HG03097 (cell line): ENCODE data around the gene HLCS.
A peak's percentile ranks its signal among the peaks of the same experiment; 100 is the strongest.
"Not testable (repeated sequence)": the region's sequence is repeated elsewhere in the genome, so short reads cannot be mapped to it uniquely, and the experiment has no call there.

Source experiments
- ATAC-seq: cut with Tn5 transposase; IDR thresholded peaks from one replicate; pipeline ENCODE4 v1.9.1; 2021; ENCODE audit not compliant: unreplicated experiment, low FRiP score

Gene HLCS

DNA sequence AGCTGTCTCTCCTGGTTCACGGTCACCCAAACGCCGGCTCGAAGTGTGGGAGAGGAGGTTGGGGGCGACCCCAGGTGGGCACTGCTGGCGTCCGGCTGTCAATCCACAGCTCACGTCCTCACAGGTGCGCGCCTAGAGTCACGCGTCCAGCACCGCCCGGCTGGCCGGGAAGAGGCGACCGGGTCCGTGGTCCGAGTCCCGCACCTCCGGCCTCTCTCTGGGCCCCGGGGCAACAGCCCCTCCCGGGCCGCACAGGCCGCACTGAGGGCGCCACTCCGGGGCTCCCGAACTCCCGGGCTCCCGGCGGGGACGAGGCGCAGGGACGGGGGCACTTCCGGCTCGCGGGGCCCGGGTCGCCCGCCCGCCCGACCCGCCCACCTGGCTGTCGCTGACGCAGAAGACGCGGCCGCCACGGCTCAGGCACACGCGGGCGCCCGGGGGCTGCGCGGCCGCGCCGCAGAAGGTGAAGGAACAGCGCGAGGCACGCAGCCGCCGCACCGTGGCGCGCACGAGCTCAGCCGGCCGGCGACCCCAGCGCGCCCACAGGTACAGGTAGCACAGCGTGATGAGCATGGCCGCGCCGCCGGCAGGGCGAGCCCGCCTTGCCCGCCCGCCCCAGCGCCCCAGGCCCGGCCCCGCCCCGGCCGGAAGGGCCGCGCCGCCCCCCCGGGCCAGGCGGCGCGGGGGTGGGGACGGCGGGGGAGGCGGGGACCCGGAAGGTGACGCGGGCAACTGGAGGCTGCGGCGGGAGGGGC is at the start of gene HLCS:
HLCS (minus strand) TSS at position 604 of the 755 bp plus-strand sequence; CDS start at position 573, 31 bp downstream.
- ATAC-seq, result peak; percentile 83

DNA sequence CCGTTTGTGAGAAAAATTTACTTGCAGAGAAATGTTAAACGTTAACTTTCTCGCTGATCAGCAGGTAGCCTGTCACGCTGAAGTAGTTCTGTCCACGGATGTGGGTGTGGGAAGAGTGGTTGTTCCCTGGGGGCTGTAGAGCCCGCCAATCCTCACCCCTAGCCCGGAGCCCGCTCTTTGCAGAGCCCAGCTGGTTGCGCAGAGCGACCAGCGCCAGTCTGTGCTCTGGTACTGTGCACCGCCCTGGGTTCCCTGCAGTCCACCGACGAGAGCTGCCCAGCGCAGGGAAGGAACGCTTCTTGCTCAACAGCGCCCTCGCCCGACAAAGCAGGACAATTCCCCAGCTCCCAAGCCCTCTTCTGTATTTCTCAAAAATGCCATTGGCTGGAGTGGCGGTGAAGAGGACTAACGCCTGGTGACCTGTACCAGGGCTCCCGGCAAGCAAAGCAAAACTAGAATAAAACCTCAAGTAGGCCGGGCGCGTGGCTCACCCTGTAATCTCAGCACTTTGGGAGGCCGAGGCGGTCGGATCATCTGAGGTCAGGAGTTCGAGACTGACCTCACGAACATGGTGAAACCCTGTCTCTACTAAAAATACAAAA is 43.4 kb upstream of the HLCS start:
- peak; percentile 94 for ATAC-seq

- ATAC-seq, result no peak
Measured at GRCh38 chr21:37008724-37009123, 42.3 kb upstream of the HLCS start.

DNA sequence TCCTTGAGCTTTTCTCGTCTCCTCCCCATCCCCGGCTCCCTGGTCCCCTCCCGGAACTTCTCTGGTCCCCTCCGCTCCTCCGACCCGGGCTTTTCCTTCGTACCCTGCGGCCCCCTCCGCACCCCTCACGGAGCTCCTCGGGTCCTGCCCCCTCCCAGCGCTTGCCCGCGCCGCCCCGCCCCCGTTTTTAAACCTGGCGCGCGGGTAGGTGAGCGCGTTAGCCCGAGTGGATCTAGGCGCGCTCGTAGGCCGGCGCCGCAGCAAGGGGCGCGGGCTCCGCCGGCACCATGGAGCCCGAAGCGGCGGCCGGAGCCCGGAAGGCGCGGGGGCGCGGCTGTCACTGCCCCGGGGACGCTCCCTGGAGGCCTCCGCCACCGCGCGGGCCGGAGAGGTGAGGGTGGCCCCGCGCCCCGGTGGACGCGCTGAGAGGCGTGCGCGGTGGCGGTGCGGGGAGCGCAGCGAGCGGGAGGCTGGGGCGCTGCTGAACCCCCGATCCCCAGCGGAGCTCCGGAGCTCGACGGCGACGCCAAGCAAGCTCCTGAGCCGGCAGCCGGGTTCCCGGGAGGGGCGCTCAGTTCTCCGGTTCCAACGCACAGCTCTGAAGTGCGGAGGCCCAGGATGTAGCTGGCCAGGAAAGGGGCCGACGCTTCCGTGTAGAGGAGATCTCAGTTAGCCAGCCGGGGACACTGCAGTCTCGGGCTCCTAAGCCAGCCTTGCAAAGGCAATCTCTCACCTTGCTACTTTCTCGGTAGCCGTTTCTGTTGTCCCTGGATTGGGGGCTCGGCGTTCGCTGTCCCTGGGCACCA is 40.2 kb upstream of the HLCS start, which contains the start of gene RIPPLY3:
RIPPLY3 (plus strand) TSS at position 217 of the 806 bp plus-strand sequence; CDS start at position 288, 71 bp downstream.
- ATAC-seq, result no peak

DNA sequence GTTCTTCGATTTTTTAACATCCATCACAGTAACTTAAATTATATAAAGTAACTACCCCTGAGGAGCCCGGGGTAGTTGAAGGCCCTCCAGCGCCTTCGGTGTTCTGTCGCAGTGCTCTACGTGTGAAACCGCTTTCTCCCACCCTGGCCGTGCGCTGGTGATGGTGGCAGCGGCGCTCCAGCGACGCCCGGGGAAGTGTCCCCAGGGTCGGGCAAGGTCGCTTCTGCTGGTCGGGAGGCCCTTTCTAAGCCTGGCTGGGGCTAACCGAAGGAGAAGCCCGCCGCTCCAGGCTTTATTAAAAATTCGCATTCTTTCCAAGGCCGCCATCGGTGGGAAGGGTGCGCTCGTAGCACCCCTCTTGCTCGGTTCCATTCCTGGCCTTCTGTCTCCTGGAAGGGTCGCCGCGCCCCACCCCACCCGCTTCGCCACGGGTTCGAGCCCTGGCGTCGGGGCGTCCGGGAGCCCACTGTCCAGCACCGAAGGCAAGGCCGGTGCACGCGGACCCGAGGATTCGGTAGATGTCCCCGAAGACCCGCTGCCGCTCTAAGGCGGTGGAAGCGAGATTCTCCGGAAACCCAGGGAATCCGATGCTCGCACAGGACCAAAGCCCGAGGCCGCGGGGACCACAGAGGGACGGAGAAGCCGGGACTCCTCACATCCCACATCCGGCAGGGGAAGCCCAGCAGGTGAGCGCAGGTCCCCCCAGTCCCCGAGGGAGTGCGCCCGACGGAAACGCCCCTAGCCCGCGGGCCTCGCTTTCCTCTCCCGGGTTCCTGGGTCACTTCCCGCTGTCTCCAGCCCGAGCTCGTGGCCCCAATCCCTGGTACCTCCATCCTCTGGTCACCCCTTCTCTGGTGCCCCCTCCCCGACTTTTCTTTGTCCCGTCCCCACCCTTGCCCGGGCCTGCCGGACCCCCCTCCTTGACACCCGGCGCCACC is 39.3 kb upstream of the HLCS start:
- no peak for ATAC-seq

GRCh38 chr21:37003917-37004316 is 37.4 kb upstream of the HLCS start:
- not testable (repeated sequence) for ATAC-seq

DNA sequence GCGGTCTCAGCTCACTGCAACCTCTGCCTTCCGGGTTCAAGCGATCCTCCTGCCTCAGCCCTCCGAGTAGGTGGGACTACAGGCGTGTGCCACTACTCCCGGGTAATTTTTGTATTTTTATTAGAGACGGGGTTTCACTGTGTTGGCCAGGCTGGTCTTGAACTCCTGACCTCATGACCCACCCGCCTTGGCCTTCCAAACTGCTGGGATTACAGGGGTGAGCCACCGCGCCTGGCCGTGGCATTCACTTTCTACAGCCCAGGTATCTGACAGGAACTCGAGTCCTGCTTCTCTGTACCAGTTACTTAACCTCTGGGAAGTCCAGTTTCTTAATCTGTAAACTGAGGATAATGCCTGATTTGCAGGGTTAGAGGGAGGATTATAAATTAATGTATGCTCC is 36.4 kb upstream of the HLCS start:
- ATAC-seq, result not testable (repeated sequence)

DNA sequence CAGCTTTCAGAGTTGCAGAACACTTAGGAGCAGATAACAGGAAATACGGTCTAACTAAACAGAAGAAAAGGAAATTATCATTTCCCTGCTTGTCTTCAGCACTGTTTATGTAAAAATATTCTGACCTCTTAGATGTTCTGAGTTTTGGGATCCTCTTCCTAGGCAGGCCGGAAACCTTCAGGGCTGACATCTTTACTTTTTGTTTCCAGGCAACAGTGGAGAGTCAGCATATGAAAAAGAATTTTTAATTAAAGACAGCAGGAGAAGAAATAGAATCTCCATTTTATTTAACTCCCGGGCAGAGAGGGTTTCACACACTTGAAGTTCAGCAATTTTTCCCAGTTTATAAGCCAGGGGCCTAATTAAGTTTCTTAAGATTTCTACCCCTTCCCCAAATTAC is 35.0 kb upstream of the HLCS start:
- ATAC-seq, result no peak

DNA sequence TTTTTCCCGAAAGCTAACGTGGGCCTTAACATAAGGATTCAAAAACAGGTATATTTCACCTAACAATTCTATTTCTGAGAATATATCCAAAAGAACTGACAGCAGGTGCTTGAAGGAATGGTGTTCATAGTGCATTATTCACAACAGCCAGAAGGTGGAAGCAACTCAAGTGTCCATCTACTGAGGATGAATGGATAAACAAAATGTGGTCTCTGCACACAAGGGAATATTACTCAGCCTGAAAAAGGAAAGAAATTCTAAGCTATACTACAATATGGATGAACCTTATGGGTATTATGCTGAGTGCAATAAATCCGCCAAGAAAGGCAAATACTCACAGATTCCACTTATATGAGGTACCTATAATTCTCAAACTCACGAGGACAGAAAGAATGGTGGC is 33.9 kb upstream of the HLCS start:
- no peak for ATAC-seq

DNA sequence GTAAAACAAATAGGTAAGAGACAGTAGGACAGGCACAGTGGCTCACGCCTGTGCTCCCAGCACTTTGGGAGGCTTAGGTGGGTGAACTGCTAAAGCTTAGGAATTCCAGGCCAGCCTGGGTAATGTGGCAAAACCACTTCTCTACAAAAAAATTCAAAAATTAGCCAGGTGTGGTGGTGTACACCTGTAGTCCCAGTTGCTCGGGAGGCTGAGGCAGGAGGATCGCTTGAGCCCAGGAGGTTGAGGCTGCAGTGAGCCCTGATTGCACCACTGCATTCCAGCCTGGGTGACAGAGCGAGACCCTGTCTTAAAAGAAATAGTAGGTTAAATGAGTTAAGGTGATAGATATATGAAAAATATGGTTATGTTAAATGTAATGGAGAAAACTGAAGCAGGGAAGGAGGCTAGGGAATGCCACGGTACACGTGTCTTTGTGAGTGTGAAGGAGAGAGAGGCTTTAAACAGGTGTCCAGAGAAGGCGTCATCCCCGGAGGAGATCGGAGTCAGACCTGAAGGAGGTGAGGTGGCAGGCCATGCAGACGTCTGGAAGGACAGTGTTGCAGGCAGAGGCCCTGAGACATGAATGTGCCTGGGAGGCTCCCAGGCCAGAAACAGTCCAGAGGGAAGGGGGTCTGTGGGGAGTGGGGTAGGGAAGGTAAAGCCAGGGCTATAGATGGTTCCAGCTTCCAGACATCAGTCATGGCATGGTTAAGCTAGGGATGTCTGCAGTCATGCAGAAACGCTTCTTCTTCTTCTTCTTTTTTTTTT is 32.8 kb upstream of the HLCS start:
- no peak for ATAC-seq

DNA sequence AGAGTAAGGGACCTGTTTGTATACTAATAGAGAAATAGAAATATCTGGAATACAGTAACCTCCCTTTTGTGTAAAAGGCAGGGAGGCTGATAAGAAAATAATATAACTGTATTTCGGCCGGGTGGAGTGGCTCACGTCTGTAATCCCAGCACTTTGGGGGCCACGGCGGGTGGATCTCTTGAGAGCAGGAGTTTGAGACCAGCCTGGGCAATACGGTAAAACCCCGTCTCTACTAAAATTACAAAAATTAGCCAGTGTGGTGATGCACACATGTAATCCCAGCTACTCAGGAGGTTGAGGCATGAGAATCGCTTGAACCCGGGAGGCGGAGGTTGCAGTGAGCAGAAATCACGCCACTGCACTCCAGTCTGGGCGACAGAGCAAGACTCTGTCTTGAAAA is 28.8 kb upstream of the HLCS start:
- not testable (repeated sequence) for ATAC-seq

DNA sequence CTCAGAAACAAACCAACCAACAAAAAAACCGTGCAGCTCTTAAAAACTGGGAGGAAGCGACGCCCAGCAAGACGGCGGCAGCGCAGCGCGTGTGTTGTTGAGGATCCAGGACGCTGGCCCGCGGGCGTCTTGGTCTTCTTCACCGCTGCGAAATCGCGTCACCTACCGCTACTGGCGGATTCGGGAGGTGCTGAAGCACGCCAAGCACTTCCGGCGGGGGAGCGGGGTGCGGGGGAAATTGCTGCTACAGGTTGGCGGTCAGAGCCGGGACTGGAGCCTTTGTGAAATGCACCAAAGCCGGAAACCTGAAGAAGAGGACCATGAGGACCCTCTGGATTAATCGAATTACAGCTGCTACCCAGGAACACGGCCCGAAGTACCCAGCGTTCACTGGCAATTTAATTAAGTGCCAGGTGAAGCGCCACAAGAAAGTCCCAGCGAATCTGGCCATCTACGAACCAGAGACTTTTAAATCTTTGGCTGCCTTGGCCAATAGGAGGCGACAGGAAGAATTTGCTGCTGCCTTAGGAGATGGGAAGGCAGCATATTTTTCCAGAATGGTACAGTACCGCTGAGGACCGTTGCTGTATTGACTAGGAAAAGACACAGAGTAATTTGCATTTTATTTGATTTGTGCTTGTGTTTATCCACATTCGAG is 28.2 kb upstream of the HLCS start:
- ATAC-seq, result no peak

DNA sequence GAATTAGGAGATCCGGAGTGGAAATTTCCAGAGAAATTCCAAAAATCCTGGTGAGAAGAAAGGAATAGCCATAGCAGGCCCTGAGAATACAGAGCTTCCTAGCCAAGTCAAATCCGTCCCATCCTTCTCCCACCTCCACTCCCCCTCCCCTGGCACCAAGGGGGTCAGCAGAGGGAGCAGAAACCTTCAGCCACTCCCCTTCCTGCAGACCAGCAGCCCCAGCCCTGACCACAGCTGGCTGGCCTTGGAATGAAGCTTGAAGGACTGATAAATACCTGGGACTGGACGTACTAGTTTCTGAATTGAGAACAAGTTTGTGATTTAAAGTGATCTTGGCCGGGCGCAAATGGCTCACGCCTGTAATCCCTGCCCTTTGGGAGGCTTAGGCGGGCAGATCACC is 26.2 kb upstream of the HLCS start:
- no peak for ATAC-seq

DNA sequence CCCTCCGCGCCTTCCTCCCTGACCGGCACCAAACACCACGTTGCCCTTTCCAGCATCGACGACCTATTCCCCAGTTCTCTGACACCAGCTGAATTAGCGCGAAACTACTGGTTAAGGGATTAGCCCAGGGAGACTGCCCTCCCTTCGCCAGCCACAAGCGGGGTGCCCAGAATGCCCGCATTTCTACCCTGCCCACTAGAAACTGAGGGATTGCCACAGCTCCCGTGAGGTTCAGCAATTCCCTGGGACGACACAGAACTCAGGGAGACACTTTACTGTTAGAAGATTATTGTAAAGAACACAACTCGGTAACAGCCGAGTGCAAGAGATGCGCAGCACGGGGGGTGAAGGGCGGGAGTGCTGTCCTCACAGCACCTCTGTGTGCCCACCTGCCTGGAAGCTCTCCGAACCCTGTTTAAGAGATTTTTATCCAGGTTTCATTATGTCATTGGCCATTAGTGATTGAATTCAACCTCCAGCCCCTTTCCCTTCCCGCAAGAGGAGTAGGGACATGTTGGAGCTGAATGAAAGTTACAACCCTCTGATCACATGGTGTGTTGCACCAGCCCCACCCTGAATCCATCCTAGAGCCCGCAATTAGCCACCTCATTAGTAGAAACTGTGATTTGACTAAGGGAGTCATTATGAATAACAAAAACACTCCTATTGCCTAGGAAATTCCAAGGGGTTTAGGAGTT is 24.2 kb upstream of the HLCS start:
- ATAC-seq, result no peak

DNA sequence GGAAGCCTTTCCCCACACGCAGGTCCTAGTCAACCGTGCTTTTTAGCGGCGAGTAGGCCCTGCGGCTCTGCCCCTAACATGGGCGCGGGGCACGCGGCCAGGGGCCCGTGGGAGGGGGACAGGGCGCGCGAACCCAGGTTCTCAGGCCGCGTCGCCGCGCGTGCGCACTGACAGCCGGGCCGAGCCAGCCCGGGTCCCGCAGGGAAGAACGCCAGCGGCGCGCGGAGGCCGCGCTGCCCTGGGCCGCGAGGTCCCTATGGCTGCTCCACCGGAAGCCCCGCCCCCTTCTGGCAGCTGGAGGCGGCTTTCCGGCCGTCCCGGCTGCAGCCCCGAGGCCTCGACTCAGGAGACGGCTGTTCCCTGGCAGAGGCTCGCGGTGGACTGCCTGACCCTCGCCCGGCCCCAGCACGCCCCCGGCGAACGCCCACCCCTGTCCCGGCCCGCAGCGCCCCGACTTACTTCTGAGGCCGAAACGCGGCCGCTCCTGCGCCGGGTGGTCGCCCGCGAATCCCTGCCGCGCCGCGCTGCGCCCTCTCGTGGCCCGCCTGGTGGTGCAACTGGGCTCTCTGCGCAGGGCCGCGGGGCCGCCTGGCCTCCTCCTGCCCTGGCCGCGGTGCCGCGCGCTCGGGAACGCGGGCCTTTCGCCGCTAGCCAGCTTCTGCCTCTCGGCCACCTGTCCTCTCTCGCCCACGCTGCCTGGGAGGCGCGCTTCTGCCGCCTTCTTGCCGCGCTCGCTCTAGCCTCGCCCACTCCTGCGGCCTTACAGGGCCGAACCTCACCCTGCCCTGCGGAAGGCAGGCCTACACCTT is 23.4 kb upstream of the HLCS start:
- peak; percentile 90 for ATAC-seq

DNA sequence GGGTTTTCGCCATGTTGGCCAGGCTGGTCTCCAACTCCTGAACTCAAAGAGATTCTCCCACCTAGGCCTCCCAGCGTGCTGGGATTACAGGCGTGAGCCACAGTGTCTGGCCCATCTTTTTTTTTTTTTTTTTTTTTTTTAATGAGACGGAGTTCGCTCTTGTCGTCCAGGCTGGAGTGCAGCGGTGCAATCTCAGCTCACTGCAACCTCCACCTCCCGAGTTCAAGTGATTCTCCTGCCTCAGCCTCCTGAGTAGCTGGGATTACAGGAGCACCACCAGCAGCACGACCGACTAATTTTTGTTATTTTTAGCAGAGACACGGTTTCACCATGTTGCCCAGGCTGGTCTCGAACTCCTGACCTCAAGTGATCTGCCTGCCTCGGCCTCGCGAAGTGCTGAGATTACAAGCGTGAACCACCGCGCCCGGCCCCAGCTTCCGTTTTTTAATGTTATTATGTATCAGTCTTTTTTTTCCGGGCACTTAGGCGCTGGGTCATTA is 22.8 kb upstream of the HLCS start:
- ATAC-seq, result not testable (repeated sequence)

- no peak for ATAC-seq
Measured at GRCh38 chr21:36988536-36988935, 22.1 kb upstream of the HLCS start.
